HG02623 (cell line): Measurements from ENCODE around the gene CAPZA2.
A peak's percentile ranks its signal among the peaks of the same experiment; 100 is the strongest.
"Not testable (repeated sequence)": the region's sequence is repeated elsewhere in the genome, so short reads cannot be mapped to it uniquely, and the experiment has no call there.

Source experiments
- ATAC-seq: cut with Tn5 transposase; IDR thresholded peaks from one replicate; pipeline ENCODE4 v1.9.1; 2021; ENCODE audit warnings: moderate library complexity; ENCODE audit not compliant: unreplicated experiment

Gene CAPZA2

GRCh38 chr7:116953372-116953905 lies 91.1 kb downstream of the CAPZA2 start, which contains the start of gene ST7:
ST7 (plus strand) TSS chr7:116953501; CDS start chr7:116953541, 40 bp downstream.
- peak; percentile 35 for ATAC-seq

- ATAC-seq = peak; percentile 18
Observed at GRCh38 chr7:116953906-116954838, 91.8 kb downstream of the CAPZA2 start.

GRCh38 chr7:116955340-116955739 lies 93.0 kb downstream of the CAPZA2 start:
- no peak for ATAC-seq

- ATAC-seq = peak; percentile 63
Observed at GRCh38 chr7:116955801-116956476, 93.6 kb downstream of the CAPZA2 start.

GRCh38 chr7:116956477-116956804 lies 94.1 kb downstream of the CAPZA2 start:
- ATAC-seq = no peak

GRCh38 chr7:116957874-116958273 lies 95.5 kb downstream of the CAPZA2 start:
- ATAC-seq = no peak

- ATAC-seq = not testable (repeated sequence)
Observed at GRCh38 chr7:116961966-116962673, 99.7 kb downstream of the CAPZA2 start.

GRCh38 chr7:116963234-116963633 lies 100.8 kb downstream of the CAPZA2 start:
- no peak for ATAC-seq

GRCh38 chr7:116966601-116967000 lies 104.2 kb downstream of the CAPZA2 start:
- no peak for ATAC-seq

GRCh38 chr7:116967254-116967922 lies 105.0 kb downstream of the CAPZA2 start:
- ATAC-seq = no peak

- ATAC-seq = no peak
Observed at GRCh38 chr7:116967983-116968382, 105.6 kb downstream of the CAPZA2 start.

- ATAC-seq = no peak
Observed at GRCh38 chr7:116968631-116969030, 106.2 kb downstream of the CAPZA2 start.

GRCh38 chr7:116969371-116969902 lies 107.0 kb downstream of the CAPZA2 start:
- ATAC-seq = no peak

GRCh38 chr7:116970238-116970910 lies 108.0 kb downstream of the CAPZA2 start:
- ATAC-seq = peak; percentile 74

- not testable (repeated sequence) for ATAC-seq
Observed at GRCh38 chr7:116971153-116971552, 108.8 kb downstream of the CAPZA2 start.
